Ureter (tissue), 1 donor: Measurements from ENCODE around the gene STOM. TPM values are rescaled to one million over a fixed set of nuclear protein-coding genes. Genes with fewer than 3 reads are reported as not detected.

ENCODE experiments used
- DNase-seq: peaks from one replicate; pipeline ENCODE4 v3.0.0-alpha.2; 2020; ENCODE audit warnings: low spot score
- total RNA-seq: library from RNA; stranded (reverse); gene quantifications from one replicate; pipeline ENCODE4 v1.2.4, GENCODE V29; 2023
- donor health status: DM: yes; HTN: yes; CAD: no.

The STOM gene
- total RNA-seq, 1 donor from 2014 or later, result 191 TPM

DNA sequence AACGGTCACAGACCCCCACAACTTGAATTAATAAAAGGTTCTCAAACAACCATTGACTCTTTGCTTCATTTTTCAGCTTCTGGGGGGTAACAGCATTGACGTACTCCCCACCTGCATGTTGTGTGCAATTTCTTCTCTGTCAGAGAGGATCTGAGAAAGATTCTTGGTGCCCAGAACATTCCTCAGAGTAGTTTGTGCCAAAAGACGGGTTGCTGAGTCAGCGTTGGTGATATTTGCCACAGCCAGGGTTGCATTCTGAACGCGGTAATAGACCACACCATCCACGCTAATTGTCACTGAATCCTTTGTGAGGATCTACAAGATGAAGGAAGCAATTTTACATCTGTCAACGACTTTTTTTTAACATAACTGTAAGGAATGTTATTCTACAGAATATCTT, 21.0 kb downstream of the STOM start:
- DNase-seq, result no peak

DNA sequence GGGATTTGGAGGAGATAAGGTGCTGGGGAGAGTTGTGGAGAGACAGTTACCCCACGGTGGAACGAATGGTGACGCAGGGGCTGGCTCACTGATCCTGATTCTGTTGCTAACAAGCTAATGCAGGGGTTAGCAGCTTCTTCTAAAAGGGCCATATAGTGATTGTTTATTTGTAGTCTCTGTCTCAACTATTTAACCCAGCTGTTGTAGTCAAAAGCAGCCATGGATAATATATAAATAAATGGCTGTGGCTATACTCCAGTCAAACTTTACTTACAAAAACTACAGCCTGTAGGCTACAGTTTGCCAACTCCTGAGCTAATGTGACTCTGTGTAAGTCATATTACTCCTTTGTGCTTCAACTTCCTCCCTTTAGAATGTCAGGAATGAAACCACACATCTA, 21.8 kb downstream of the STOM start:
- no peak for DNase-seq

DNA sequence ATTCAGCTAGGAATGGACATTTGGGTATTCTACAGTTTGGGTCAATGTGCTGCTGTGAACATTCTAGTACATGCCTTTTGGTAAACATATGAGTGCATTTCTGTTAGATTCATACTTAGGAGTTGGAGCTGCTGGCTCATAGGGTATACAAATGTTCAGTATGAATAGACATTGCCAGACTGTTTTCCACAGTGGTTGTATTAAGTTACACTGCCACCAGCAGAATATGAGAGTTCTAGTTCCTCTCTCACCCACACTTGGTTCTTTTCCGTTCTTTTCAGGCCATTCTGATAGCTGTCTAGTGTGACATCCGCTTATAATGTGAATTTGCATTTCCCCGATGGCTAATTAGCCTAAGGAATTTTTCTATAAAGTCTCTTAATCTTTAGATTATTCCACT, 25.0 kb downstream of the STOM start:
- no peak for DNase-seq

DNA sequence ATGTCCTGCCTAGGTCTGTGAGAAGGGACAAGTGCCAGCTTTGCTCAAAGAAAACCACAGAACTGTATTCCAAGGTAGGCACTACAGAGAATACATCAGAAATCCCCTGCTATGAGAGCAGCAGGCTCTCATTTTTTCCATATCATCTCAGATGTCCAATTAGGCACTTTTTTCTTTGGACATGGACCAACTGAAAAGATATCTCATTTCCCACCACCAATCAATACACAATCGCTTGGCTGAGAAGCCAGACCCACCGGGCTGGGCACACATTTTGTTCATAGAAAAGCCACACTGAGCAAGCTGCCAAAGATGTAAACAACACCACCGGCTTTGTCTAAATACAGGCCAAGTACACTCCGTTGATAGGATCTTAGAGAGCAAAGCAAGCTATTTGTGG, 25.9 kb downstream of the STOM start:
- DNase-seq, result no peak

DNA sequence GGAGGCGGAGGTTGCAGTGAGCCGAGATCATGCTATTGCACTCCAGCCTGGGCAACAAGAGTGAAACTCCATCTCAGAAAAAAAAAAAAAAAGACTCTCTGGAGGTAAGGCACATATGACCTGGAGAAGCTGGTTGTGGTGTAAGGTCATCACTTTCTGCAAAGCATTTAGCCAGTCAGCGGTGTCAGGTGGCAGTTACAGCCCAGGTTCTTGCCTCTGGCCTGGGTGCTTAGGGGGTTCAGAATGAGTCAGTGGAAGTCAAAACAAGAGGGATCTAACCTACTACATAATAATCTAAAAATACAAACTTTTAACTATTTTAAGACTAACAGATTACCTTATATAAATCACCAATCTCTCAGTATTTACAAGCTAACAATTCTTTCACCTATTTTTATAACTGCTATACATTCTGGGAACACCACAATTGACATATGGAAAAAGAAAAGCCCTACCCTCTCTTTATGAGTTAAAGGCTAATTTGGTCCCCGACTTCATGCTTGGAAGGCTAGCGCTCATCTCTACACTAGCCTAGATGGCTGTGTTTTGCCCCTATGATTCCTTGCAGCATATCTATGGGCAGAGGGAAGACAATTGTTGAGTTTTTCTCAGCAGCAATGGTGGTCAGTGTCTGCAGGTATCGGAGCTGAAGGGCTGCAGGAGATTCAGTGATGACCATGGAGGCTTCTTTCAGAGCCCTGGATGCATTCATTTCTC, 29.2 kb downstream of the STOM start:
- DNase-seq, result no peak

DNA sequence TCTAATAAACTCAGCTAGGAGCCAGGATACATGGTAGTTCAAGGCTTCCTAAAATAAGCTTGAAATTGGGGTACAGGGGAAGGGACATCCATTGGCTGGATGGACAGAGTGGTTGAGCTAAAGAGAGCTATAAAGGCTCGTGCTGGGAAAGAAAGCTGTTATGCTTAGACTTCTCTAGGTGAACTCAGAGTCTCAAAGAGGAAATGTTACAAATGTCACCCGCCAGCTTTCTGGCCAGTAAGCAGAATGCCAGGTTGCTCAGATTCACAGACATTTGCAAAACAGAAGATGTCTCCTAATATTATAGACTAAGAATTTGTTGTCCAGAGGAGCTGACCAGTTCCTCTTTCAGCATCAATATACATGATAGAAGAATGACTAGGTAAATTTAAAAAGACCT, 30.6 kb downstream of the STOM start:
- no peak for DNase-seq

DNA sequence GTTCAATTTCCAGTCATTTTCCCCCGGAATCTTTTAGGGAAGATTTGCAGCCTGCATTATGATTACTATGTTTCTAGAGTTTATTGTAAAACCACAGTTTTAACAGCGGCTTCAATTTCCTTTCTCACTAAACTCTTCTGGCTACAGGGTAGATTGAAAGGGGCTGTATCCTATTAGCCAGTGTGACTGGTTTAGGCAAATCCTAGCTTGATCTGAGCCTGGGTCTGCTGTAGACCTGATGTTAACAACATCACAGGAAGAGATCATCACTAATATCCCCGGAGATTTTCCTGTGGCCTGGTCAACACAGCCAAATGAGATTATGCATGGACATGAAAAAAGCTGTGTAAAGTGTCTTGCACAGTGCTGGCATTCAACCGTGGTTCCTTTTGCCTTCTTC, 33.4 kb downstream of the STOM start:
- DNase-seq, result no peak

DNA sequence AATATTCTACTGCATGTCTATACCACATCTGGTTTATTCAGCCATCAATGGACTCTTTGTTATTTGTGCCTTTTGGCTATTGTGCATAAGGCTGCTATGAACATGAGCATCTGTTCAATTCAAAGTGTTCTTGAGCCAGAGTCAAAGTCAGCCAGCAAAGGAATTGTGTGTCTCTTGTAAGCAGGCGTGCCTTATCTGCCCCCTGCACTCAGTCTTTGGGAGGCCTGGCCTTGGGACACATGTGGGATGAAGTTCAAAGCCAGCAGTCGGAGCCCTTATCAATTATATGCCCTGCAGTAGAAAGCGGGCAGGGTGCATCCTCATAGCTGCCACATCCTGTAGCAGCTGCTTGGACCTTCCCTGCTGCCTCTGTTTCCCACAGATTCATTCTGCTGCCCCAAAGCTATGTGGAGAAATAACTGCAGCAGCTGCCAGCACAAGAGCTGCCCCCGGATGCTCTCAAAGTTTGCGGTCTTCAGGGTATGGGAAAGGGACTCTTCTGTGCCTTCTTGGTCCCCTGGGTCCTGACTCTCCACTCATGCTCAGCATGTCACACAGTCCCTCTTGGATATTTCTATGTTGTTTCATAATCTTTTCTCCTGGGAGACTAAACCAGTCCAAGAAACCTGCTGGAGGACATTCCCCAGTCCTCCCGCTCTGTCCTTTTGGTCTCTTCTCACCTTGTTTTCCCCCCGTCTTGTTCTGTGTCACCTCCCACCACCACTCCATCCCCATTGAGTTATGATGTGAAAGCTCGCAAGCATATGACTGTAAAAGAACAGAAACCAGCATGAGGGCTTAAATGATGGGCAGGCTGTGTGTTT, 35.9 kb downstream of the STOM start:
- peak; percentile 26 for DNase-seq

DNA sequence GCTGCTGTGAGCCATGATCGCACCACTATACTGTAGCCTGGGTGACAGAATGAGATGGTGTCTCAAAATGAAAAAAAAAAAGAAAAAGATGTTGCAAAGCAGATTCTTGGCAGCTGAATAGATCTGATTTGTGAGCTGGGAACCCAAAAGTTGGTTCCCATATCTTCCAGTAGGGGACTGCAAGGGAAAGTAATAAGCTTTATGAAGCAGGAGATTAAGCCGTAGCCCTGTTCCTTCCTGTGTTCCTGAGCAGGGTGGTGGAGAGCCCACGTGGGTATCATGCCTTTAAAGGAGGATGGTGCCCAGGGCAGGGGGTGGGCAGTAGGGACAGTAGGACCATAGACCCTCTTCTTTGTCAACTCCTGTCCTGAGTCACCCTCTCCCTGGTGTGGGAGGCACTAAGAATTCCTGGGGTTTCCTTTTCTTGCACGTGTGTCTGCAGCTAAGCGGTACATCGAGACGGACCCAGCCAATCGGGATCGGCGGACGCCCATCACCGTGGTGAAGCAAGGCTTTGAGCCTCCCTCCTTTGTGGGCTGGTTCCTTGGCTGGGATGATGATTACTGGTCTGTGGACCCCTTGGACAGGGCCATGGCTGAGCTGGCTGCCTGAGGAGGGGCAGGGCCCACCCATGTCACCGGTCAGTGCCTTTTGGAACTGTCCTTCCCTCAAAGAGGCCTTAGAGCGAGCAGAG, 37.9 kb downstream of the STOM start:
- peak; percentile 42 for DNase-seq

DNA sequence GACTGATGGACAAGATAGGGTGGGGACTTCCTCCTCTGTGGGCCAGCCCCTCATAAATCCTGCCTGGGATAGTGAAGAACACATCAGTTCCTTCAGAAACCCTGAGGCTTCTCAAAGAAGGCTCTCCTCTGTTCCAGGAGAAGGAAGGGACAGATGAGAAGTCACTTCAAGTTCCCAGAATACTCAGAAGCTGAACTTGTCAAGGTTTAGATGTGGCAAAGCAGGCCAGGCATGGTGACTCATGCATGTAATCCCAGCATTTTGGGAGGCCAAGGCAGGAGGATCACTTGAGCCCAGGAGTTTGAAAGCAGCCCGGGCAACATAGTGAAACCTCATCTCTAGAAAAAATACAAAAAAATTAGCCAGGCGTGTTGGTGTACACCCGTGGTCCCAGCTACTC, 38.5 kb downstream of the STOM start:
- DNase-seq, result no peak

DNA sequence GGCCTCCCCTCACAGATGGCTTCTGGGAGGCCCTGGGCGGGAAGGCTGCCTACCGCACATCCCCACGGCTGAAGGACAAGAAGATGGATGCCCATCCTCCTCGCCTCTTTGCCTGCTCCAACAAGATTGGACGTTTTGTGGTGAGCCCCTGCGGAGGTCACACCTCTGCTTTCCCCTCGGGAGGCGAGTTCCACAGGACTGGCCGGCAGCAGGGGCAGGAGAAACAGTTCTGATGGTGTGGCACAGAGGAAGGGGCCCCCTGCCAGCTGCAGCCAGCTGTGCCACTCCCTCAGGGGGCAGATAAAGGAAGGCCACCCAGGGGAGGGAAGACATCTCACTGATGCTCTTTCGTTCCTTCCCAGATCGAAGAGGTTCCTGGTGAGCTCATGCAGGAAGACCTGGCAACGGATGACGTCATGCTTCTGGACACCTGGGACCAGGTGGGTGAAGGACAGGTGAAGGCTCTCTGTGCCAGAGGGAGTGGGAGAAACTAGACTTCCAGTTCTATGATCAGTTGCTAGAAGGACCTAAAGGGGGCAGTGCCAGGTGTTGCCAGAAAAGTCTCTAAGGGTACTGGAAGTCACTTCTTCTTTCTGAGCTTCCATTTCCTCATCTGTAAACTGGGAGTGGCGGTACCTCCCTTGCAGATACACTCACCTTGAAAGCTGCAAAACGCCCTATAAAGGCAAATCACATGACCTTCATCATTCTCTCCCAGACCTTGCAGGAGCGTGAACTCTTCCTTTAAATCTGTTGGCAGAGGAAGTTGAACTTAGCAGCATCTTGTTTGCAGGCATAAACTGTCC, 41.0 kb downstream of the STOM start:
- DNase-seq, result peak; percentile 34

DNA sequence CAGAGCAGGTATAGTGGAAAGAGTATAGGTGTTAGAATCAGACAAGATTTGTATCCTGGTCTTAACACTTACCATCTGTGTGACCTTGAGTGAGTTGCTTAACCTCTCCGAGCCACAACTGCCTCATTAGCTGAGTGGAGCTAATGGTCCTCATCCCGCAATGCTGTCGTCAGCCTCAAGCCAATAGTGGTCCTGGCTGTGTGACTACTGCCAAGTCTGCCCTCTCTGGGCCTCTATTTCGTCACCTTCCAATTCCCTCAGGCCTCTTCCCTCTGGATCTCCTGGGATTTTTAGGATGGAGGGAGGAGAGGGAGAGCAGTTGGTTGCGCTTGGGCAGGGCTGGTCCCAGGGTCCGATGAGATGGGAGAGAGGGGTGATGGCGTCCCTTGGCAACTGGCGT, 41.6 kb downstream of the STOM start:
- peak; percentile 36 for DNase-seq

DNA sequence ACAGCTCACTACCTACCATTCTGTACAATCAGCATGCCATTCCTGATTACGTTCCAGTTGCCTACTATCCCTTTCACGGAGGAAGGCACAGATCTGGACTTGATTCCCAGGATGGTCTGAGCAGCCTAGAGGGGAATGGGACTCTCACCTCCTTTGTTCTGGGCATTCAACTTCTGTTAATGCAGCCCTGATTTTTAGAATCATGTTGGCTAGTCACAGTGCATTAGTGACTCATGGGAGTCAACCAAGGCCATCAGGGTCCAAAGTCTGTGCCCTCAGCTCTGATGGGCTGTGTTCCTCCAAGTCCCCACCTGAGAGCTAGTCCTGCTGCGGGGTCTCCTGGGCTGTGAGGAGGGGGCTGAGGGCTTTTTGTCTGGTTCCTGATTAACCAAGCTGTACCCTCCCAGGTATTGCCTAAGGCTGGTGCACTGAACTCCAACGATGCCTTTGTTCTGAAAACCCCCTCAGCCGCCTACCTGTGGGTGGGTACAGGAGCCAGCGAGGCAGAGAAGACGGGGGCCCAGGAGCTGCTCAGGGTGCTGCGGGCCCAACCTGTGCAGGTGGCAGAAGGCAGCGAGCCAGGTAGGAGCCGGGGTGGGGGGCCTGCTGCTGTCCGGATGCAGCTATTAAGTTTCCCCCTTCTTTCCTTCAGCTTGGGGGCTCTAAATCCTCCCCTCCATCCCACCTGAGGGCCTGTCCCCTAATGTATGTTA, 43.0 kb downstream of the STOM start:
- no peak for DNase-seq

DNA sequence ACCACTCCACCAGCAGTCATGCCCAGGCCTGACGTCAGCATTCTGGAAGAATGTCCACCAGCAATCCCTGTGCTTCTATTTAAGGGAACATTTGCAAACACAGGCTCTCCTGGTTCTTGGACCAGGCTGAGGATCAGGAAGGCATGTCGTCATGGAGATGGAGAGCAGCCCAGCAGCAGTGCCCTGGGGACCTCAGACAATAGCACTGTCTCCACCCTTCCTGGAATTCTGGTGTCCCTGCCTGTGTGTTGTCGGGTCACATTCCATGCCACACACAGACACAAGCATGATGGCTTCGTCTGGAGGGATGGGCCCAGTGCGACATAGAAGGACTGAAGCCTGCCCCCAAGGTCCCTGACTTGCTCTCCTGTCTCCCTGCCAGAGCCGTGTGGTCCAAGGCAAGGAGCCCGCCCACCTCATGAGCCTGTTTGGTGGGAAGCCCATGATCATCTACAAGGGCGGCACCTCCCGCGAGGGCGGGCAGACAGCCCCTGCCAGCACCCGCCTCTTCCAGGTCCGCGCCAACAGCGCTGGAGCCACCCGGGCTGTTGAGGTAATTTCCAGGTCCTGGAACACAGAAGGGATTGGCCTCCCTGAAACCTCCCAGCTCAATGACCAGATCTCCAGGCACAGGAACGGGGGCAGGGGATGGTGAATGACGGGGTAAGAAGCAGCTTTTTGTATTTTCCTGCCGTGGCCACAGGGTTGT, 43.8 kb downstream of the STOM start:
- peak; percentile 83 for DNase-seq

DNA sequence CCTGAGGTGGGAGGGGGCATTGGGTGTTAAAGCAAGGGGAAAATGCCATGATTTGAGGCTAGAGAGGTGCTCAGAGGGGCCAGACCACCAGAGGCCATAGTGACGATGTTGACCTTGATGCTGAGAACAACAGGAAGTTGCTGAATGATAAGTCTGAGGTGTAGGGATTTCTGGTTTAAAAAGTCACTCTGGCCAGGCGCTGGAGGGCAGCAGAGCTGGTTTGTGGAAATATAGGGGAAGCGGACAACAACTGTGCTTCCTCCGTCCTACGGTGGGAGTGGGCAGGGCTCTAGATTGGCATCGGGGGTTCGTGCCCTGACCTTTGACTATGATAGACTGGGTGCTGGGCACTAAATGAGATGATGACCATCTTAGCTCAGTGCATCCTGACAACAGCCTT, 44.7 kb downstream of the STOM start:
- DNase-seq, result peak; percentile 41

DNA sequence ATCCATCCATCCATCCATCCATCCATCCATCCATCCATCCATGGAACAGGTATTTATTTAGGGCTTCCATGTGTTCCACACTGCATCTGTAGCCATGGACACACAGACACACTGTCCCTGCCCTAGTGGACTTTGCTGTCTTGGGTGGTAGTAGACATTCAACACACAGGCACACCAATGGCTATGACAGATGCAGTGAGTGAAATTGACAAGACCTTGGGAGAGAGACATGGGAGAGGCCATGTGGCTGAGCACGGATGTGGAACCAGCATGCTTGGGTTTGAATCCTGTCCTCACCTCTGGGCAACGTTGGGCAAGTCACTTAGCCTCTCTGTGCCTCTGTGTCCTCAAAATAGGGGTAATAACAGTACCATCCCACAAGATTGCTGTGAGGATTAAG, 45.3 kb downstream of the STOM start:
- DNase-seq, result peak; percentile 3

DNA sequence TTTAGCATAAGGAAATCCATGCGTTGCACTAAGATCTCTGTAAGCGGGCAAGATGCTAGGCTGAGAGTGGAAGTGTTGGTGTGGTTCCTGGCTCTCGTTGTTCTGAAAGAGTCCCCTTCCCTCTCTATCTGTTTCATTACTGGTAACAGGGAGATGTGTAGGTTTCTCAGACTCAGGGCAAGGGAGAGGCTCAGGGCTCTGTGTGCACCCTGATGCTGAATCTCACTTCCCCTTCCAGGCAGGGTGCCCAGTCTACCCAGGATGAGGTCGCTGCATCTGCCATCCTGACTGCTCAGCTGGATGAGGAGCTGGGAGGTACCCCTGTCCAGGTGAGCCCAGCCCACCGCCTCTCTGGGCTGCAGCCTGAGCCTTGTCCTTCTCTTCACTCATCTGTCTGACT, 45.7 kb downstream of the STOM start:
- peak; percentile 40 for DNase-seq

DNA sequence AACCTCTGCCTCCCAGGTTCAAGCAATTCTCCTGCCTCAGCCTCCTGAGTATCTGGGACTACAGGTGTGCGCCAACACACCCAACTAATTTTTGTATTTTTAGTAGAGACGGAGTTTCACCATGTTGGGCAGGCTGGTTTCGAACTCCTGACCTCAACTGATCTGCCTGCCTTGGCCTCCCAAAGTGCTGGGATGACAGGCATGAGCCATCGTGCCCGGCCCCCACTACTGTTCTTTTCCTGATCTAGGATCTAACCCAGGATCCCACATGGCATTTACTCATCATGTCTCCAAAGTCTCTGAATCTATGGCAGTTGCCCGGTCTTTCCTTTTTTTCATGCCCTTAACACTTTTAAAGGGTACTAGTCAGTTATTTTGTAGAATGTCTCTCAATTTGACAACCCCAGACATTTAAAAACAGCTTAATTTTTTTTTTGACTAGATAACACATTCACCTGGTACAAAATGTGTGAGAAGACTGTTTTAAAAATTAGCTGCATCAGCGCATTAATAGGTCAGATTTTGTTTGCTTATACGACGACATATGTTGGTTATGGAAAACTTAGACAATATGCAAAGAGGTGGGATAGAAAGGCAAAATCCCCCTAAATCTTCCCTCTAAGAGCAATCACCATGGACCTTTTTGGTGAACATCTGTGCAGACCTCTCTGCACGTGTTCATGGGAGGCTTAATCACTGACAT, 46.5 kb downstream of the STOM start:
- DNase-seq, result peak; percentile 25

DNA sequence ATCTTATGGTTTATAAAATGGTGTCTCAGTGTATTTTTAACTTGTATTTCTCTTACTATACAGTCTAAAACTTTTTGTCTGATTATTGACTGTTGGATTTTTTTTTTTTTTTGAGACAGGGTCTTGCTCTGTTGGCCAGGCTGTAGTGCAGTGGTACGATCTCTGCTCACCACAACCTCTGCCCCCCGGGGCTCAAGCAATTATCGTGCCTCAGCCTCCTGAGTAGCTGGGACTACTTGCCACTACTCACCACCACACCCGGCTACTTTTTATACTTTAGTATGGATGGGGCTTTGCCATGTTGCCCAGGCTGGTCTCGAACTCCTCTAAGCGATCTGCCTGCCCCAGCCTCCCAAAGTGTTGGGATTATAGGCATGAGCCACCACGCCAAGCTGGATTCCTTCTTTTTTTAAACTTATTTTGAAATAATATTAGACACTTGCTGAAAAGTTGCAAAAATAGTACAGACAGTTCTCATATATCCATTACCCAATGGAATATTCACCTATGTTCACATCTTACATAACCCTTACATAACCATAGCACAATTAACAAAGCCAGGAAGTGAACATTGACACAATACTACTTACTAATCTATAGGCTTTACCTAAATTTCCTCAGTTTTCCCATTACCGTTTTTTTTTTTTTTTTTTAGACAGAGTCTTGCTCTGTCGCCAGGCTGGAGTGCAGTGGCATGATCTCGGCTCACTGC, 47.2 kb downstream of the STOM start:
- peak; percentile 24 for DNase-seq
